Hematopoietic multipotent progenitor cell treated with erythropoietin and hydrocortisone succinate and interleukin-3 and kit ligand, for 6 days (in vitro differentiated cells): Measurements from ENCODE around the gene ADSL.
A peak's percentile ranks its signal among the peaks of the same experiment; 100 is the strongest.

ENCODE experiments used
- DNase-seq: peaks from one replicate; pipeline ENCODE4 v3.0.0-alpha.2; 2015

The ADSL gene

GRCh38 chr22:40328546-40329456, 17.5 kb upstream of the ADSL start:
- peak; percentile 95 for DNase-seq

- DNase-seq: peak; percentile 46
Observed at GRCh38 chr22:40329466-40329865, 16.8 kb upstream of the ADSL start.

GRCh38 chr22:40330086-40330485, 16.2 kb upstream of the ADSL start:
- no peak for DNase-seq

- no peak for DNase-seq
Observed at GRCh38 chr22:40330615-40331014, 15.7 kb upstream of the ADSL start.

GRCh38 chr22:40331706-40332105, 14.6 kb upstream of the ADSL start:
- no peak for DNase-seq

- no peak for DNase-seq
Observed at GRCh38 chr22:40332319-40332781, 13.9 kb upstream of the ADSL start.

GRCh38 chr22:40334060-40334459, 12.2 kb upstream of the ADSL start:
- DNase-seq: no peak

- DNase-seq: no peak
Observed at GRCh38 chr22:40334899-40335298, 11.4 kb upstream of the ADSL start.

GRCh38 chr22:40335358-40335757, 10.9 kb upstream of the ADSL start:
- no peak for DNase-seq

- DNase-seq: no peak
Observed at GRCh38 chr22:40340044-40340443, 6.3 kb upstream of the ADSL start.

GRCh38 chr22:40341604-40342003, 4.7 kb upstream of the ADSL start:
- no peak for DNase-seq

- no peak for DNase-seq
Observed at GRCh38 chr22:40342521-40342920, 3.8 kb upstream of the ADSL start.

GRCh38 chr22:40345271-40345670, 1.0 kb upstream of the ADSL start:
- DNase-seq: no peak

- peak; percentile 78 for DNase-seq
Observed at GRCh38 chr22:40345815-40346184, 500 bp upstream of the ADSL start.

- peak; percentile 36 for DNase-seq
Observed at GRCh38 chr22:40347300-40347699, 1.0 kb downstream of the ADSL start.

GRCh38 chr22:40348025-40348658, 1.8 kb downstream of the ADSL start:
- peak; percentile 86 for DNase-seq

GRCh38 chr22:40352763-40353162, 6.5 kb downstream of the ADSL start:
- DNase-seq: no peak

GRCh38 chr22:40361100-40361499, 14.8 kb downstream of the ADSL start:
- DNase-seq: no peak

- DNase-seq: no peak
Observed at GRCh38 chr22:40363059-40363458, 16.8 kb downstream of the ADSL start.

GRCh38 chr22:40364431-40364830, 18.1 kb downstream of the ADSL start:
- no peak for DNase-seq

- no peak for DNase-seq
Observed at GRCh38 chr22:40366068-40366467, 19.8 kb downstream of the ADSL start.

GRCh38 chr22:40367342-40367741, 21.0 kb downstream of the ADSL start:
- DNase-seq: no peak

GRCh38 chr22:40368016-40368415, 21.7 kb downstream of the ADSL start:
- DNase-seq: no peak

- DNase-seq: no peak
Observed at GRCh38 chr22:40368836-40369235, 22.5 kb downstream of the ADSL start.
